H9 (cell line): ENCODE measurements around the gene MPP2. TPM values are rescaled to one million over a fixed set of nuclear protein-coding genes. Genes with fewer than 3 reads are reported as not detected.

ENCODE experiments used
- DNase-seq: peaks from one replicate; pipeline ENCODE4 v3.0.0-alpha.2; 2017
- H2AFZ ChIP-seq: one replicate; pipeline ENCODE4 v1.6.1; 2013; ENCODE audit warnings: mild to moderate bottlenecking, low read length, control low read depth, moderate library complexity
- H2AK5ac ChIP-seq: 2 replicates; pipeline ENCODE4 v1.6.1; 2013; ENCODE audit warnings: low read length, control low read depth, mixed read lengths; ENCODE audit not compliant: insufficient read length
- H2BK120ac ChIP-seq: one replicate; pipeline ENCODE4 v1.6.1; 2013; ENCODE audit warnings: low read depth, mild to moderate bottlenecking, low read length, control low read depth, inconsistent platforms; ENCODE audit not compliant: poor library complexity, severe bottlenecking
- H2BK12ac ChIP-seq: 2 replicates; pipeline ENCODE4 v1.6.1; 2013; ENCODE audit warnings: low read length, control low read depth, mixed read lengths, low read depth; ENCODE audit not compliant: insufficient read length
- H2BK15ac ChIP-seq: 2 replicates; pipeline ENCODE4 v1.6.1; 2013; ENCODE audit warnings: low read depth, low read length, control low read depth
- H2BK20ac ChIP-seq: one replicate; pipeline ENCODE4 v1.6.1; 2013; ENCODE audit warnings: low read depth, mild to moderate bottlenecking, low read length, control low read depth, inconsistent platforms; ENCODE audit not compliant: poor library complexity, severe bottlenecking
- H2BK5ac ChIP-seq: 2 replicates; pipeline ENCODE4 v1.6.1; 2013; ENCODE audit warnings: low read length, control low read depth, mixed read lengths; ENCODE audit not compliant: insufficient read length
- H3K14ac ChIP-seq: 2 replicates; pipeline ENCODE4 v1.6.1; 2013; ENCODE audit warnings: low read length, control low read depth; ENCODE audit not compliant: insufficient read depth
- H3K18ac ChIP-seq: 2 replicates; pipeline ENCODE4 v1.6.1; 2013; ENCODE audit warnings: low read depth, mild to moderate bottlenecking, mixed read lengths, low read length, control low read depth; ENCODE audit not compliant: insufficient read length
- H3K23ac ChIP-seq: 2 replicates; pipeline ENCODE4 v1.6.1; 2013; ENCODE audit warnings: low read length, control low read depth, mixed read lengths, low read depth; ENCODE audit not compliant: insufficient read length
- H3K23me2 ChIP-seq: 2 replicates; pipeline ENCODE4 v1.6.1; 2013; ENCODE audit warnings: low read depth, mild to moderate bottlenecking, mixed read lengths, low read length, control low read depth; ENCODE audit not compliant: insufficient read length, poor library complexity, severe bottlenecking
- H3K27ac ChIP-seq: 2 replicates; pipeline ENCODE4 v1.5.1; 2013; ENCODE audit warnings: low read length, control low read depth, mixed read lengths, low read depth; ENCODE audit not compliant: insufficient read length
- H3K27me3 ChIP-seq: 2 replicates; pipeline ENCODE4 v1.6.1; 2013; ENCODE audit warnings: low read length, control low read depth, inconsistent platforms; ENCODE audit not compliant: insufficient read depth
- H3K4ac ChIP-seq: 2 replicates; pipeline ENCODE4 v1.6.1; 2013; ENCODE audit warnings: low read depth, mild to moderate bottlenecking, control low read depth, inconsistent platforms, low read length, moderate library complexity
- H3K4me1 ChIP-seq: 2 replicates; pipeline ENCODE4 v1.6.1; 2013; ENCODE audit warnings: low read length, control low read depth, inconsistent platforms; ENCODE audit not compliant: insufficient read depth
- H3K4me2 ChIP-seq: 2 replicates; pipeline ENCODE4 v1.6.1; 2013; ENCODE audit warnings: low read length, control low read depth, mixed read lengths; ENCODE audit not compliant: insufficient read length, insufficient read depth
- H3K56ac ChIP-seq: 2 replicates; pipeline ENCODE4 v1.6.1; 2013; ENCODE audit warnings: low read depth, mild to moderate bottlenecking, mixed read lengths, low read length, control low read depth; ENCODE audit not compliant: insufficient read length
- H3K79me1 ChIP-seq: 2 replicates; pipeline ENCODE4 v1.6.1; 2013; ENCODE audit warnings: low read depth, mild to moderate bottlenecking, moderate library complexity, low read length, control low read depth, inconsistent platforms; ENCODE audit not compliant: insufficient read depth, poor library complexity, severe bottlenecking
- H3K79me2 ChIP-seq: 2 replicates; pipeline ENCODE4 v1.6.1; 2013; ENCODE audit warnings: low read length, control low read depth, inconsistent platforms; ENCODE audit not compliant: insufficient read depth
- H3K9ac ChIP-seq: 2 replicates; pipeline ENCODE4 v1.6.1; 2013; ENCODE audit warnings: low read length, control low read depth, mixed read lengths; ENCODE audit not compliant: insufficient read length; ENCODE audit errors: extremely low read depth
- H3K9me3 ChIP-seq: one replicate; pipeline ENCODE4 v1.6.1; 2013; ENCODE audit warnings: low read depth, low read length, inconsistent platforms; ENCODE audit not compliant: control insufficient read depth
- H3T11ph ChIP-seq: one replicate; pipeline ENCODE4 v1.6.1; 2013; ENCODE audit warnings: mild to moderate bottlenecking, low read length, control low read depth, inconsistent platforms
- H4K20me1 ChIP-seq: one replicate; pipeline ENCODE4 v1.6.1; 2013; ENCODE audit not compliant: control insufficient read depth, insufficient read length, insufficient read depth
- H4K5ac ChIP-seq: 2 replicates; pipeline ENCODE4 v1.6.1; 2013; ENCODE audit warnings: low read depth, mild to moderate bottlenecking, mixed read lengths, low read length, control low read depth; ENCODE audit not compliant: insufficient read length
- H4K8ac ChIP-seq: replicated peaks from 2 replicates; pipeline ENCODE4 v1.6.1; 2013; ENCODE audit warnings: low read length, control low read depth, mixed read lengths, low read depth; ENCODE audit not compliant: insufficient read length
- H4K91ac ChIP-seq: 2 replicates; pipeline ENCODE4 v1.6.1; 2013; ENCODE audit warnings: low read depth, mild to moderate bottlenecking, moderate library complexity, mixed read lengths, low read length, control low read depth; ENCODE audit not compliant: insufficient read length
- H3K27ac Mint-ChIP-seq, 3 experiments: 2 replicates in 2 of 3; 3 replicates in 1 of 3; pipeline ENCODE4 v1.8.0; 2020 to 2021; ENCODE audit warnings: mixed read lengths in 3 of 3, mild to moderate bottlenecking in 1 of 3, moderate library complexity in 1 of 3
- H3K27me3 Mint-ChIP-seq: 2 replicates; pipeline ENCODE4 v1.8.0; 2021; ENCODE audit warnings: low read depth, mild to moderate bottlenecking, moderate library complexity, mixed read lengths
- H3K36me3 Mint-ChIP-seq, 3 experiments: 2 replicates in 2 of 3; 3 replicates in 1 of 3; pipeline ENCODE4 v1.8.0; 2020 to 2021; ENCODE audit warnings: low read depth in 3 of 3, mixed read lengths in 3 of 3; ENCODE audit not compliant: insufficient read depth in 1 of 3
- H3K4me1 Mint-ChIP-seq, 2 experiments: 2 replicates each; pipeline ENCODE4 v1.8.0; 2020; ENCODE audit warnings: mixed read lengths in 2 of 2
- H3K4me3 Mint-ChIP-seq, 2 experiments: 2 replicates in 1 of 2; 3 replicates in 1 of 2; pipeline ENCODE4 v1.8.0; 2020 to 2021; ENCODE audit warnings: mild to moderate bottlenecking in 2 of 2, mixed read lengths in 2 of 2, moderate library complexity in 1 of 2
- H3K9me3 Mint-ChIP-seq, 2 experiments: 2 replicates in 1 of 2; 3 replicates in 1 of 2; pipeline ENCODE4 v1.8.0; 2020; ENCODE audit warnings: mild to moderate bottlenecking in 2 of 2, mixed read lengths in 2 of 2, moderate library complexity in 1 of 2
- WGBS: extraction: QIAGEN DNeasy Blood & Tissue Kit; methylation state at CpG from one replicate; pipeline ENCODE4 v1.1.7; 2013; ENCODE audit warnings: missing lambda C conversion rate, low lambda C conversion rate, mixed read lengths; ENCODE audit not compliant: insufficient read length; ENCODE audit errors: extremely low coverage; 5-methylcytosine and 5-hydroxymethylcytosine counted together
- total RNA-seq: library from RNA; stranded (reverse); gene quantifications from 2 replicates; pipeline ENCODE4 v1.2.1, GENCODE V29; 2021
- TF ChIP-seq, protein P1 (sequence below): fragments of 200-600 bp; sonication (generic); conservative IDR thresholded peaks from 3 replicates; pipeline ENCODE4 v1.8.0; 2021; ENCODE audit warnings: antibody characterized with exemption, mild to moderate bottlenecking

MPP2 gene
- total RNA-seq, 1 experiment from 2014 or later, result 16.3 TPM

DNA sequence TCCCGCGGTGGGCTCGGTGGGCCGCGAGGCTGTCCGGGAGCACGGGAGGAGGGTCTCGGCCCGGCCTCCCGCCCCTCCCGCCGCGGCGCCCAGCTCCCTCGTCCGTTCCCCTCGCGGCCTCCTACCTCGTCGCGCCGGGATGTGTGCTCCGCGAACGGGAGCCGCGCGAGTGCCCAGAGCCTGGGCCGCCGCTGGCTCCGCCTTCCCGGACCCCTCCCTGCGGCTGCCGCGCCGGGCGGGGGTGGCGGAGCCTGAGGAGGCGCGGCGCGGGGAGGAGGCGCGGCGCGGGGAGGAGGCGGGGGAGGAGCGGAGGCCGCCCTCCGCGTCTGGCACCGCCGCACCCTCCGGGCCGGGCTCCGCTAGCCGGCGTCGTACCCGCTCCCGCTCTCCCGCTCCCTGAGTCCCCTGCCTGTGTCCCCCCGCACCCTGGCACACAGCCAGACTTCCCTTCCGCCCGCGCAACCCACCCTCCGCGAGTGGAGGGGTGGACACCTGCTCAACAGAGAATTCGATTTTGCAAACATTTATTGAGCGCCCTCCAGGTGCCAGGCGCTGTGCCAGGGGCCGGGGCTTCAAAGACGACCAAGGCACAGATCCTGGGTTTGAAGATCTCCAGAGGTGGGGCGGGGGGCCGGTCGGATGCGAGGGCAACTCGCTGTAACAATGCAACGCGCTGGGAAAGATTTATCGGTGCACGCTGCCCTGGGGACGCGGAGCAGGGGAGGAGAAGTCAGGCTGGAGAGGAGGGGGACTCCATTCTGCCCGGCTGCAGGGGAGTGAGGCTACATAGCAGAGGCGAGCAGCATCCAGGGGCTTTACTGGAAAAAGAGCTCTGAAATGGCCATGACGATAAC is 74.1 kb downstream of the MPP2 start, which contains the start of gene MPP3:
MPP3 (minus strand) TSS at position 171 of the 854 bp plus-strand sequence. CDS start 1,240 bp downstream, outside the sequence.
- Histone ChIP-seq H3T11ph (no peak within 1 kb of the TSS), H3K4ac (no peak within 1 kb of the TSS), H4K8ac (no peak within 1 kb of the TSS), H2BK5ac (no peak within 1 kb of the TSS), H3K56ac (no peak within 1 kb of the TSS), H3K23me2 (peaks cover 4% of the 10 kb centered on the region), H3K9me3 (no peaks in the 10 kb centered on the region), H3K4me1 (no peaks in the 10 kb centered on the region), H4K91ac (no peak within 1 kb of the TSS), H2AFZ (no peak within 1 kb of the TSS), H3K9ac (no peak within 1 kb of the TSS), H2BK20ac (no peak within 1 kb of the TSS), H4K20me1 (no peaks in the 10 kb centered on the region), H4K5ac (no peak within 1 kb of the TSS), H2BK12ac (no peak within 1 kb of the TSS), H3K4me2 (peak within 1 kb of the TSS; percentile 37), H3K14ac (no peak within 1 kb of the TSS), H2BK120ac (no peak within 1 kb of the TSS), H3K79me1 (no peaks in the 10 kb centered on the region), H3K18ac (no peak within 1 kb of the TSS), H3K23ac (no peak within 1 kb of the TSS), H2BK15ac (no peak within 1 kb of the TSS), H2AK5ac (no peak within 1 kb of the TSS), H3K27me3 (peaks cover 6% of the 10 kb centered on the region; the same call in 1 of the 2 replicates), H3K79me2 (no peaks in the 10 kb centered on the region), H3K27ac (no peak within 1 kb of the TSS)
- Mint-ChIP-seq H3K27ac (no peak within 1 kb of the TSS), H3K4me3 (peak within 1 kb of the TSS; percentile 79 to 91), H3K36me3 (peaks cover 8 to 24% (median 8%) of the 10 kb centered on the region in 3 experiments), H3K27me3 (peaks cover 48% of the 10 kb centered on the region), H3K9me3 (peaks cover 11 to 14% of the 10 kb centered on the region in 2 experiments), H3K4me1 (peaks cover 16 to 23% of the 10 kb centered on the region in 2 experiments)
- WGBS, result no CpG with 5 or more reads among the region's 87 CpGs
- TF ChIP-seq, protein P1, sequence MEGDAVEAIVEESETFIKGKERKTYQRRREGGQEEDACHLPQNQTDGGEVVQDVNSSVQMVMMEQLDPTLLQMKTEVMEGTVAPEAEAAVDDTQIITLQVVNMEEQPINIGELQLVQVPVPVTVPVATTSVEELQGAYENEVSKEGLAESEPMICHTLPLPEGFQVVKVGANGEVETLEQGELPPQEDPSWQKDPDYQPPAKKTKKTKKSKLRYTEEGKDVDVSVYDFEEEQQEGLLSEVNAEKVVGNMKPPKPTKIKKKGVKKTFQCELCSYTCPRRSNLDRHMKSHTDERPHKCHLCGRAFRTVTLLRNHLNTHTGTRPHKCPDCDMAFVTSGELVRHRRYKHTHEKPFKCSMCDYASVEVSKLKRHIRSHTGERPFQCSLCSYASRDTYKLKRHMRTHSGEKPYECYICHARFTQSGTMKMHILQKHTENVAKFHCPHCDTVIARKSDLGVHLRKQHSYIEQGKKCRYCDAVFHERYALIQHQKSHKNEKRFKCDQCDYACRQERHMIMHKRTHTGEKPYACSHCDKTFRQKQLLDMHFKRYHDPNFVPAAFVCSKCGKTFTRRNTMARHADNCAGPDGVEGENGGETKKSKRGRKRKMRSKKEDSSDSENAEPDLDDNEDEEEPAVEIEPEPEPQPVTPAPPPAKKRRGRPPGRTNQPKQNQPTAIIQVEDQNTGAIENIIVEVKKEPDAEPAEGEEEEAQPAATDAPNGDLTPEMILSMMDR, result no peak
- DNase-seq, result peak; percentile 68
